ENCODE data around the gene GZMB. TPM values are rescaled to one million over a fixed set of nuclear protein-coding genes. Genes with fewer than 3 reads are reported as not detected.

GZMB gene
- total RNA-seq, 1 experiment from 2014 or later = not detected

GRCh38 chr14:24607635-24608514 is 26.1 kb downstream of the GZMB start:
- no CpG with 5 or more reads among the region's 8 CpGs for WGBS (ENCODE audit: extremely low coverage, insufficient read length, low lambda C conversion rate)
- Mint-ChIP-seq H3K27me3 (ENCODE audit: low read depth) (peaks cover 2% of the 10 kb centered on the region), H3K4me1 (no peaks in the 10 kb centered on the region), H3K27ac (no peak overlapping the region; a peak in 1 of 7 replicates), H3K4me3 (no peak overlapping the region), H3K9me3 (peaks cover 0 to 85% of the 10 kb centered on the region in 2 experiments; a peak in 2 of 5 replicates), H3K36me3 (ENCODE audit: insufficient read depth in 1 of 3, low read depth in 3 of 3) (peaks cover 0 to 46% (median 0%) of the 10 kb centered on the region in 3 experiments; a peak in 2 of 7 replicates)
- no peak overlapping the region for H3K18ac ChIP-seq (ENCODE audit: insufficient read length, low read depth, low read length)
- no peak for DNase-seq
- no peak overlapping the region for H2AK5ac ChIP-seq (ENCODE audit: insufficient read length, low read length)
- no peak overlapping the region for H4K91ac ChIP-seq (ENCODE audit: insufficient read length, low read depth, low read length)
- H2BK20ac ChIP-seq (ENCODE audit: low read depth, low read length, poor library complexity, severe bottlenecking) = no peak overlapping the region
- H3K79me1 ChIP-seq (ENCODE audit: insufficient read depth, low read depth, low read length, poor library complexity, severe bottlenecking) = no peaks in the 10 kb centered on the region
- TF ChIP-seq, protein P1, sequence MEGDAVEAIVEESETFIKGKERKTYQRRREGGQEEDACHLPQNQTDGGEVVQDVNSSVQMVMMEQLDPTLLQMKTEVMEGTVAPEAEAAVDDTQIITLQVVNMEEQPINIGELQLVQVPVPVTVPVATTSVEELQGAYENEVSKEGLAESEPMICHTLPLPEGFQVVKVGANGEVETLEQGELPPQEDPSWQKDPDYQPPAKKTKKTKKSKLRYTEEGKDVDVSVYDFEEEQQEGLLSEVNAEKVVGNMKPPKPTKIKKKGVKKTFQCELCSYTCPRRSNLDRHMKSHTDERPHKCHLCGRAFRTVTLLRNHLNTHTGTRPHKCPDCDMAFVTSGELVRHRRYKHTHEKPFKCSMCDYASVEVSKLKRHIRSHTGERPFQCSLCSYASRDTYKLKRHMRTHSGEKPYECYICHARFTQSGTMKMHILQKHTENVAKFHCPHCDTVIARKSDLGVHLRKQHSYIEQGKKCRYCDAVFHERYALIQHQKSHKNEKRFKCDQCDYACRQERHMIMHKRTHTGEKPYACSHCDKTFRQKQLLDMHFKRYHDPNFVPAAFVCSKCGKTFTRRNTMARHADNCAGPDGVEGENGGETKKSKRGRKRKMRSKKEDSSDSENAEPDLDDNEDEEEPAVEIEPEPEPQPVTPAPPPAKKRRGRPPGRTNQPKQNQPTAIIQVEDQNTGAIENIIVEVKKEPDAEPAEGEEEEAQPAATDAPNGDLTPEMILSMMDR (conservative IDR thresholded peaks at IDR 0.05) = no peak
- no peaks in the 10 kb centered on the region for H4K20me1 ChIP-seq (ENCODE audit: control insufficient read depth, insufficient read depth, insufficient read length)
- no peak overlapping the region for H3K23ac ChIP-seq (ENCODE audit: insufficient read length, low read depth, low read length)
- no peaks in the 10 kb centered on the region for H3K23me2 ChIP-seq (ENCODE audit: insufficient read length, low read depth, low read length, poor library complexity, severe bottlenecking)
- no peak overlapping the region for H3K9ac ChIP-seq (ENCODE audit: extremely low read depth, insufficient read length, low read length)
- no peak overlapping the region for H2AFZ ChIP-seq (ENCODE audit: low read length)
- H3T11ph ChIP-seq (ENCODE audit: low read length) = no peak overlapping the region
- no peaks in the 10 kb centered on the region for H3K79me2 ChIP-seq (ENCODE audit: insufficient read depth, low read length)
- H2BK15ac ChIP-seq (ENCODE audit: low read depth, low read length) = no peak overlapping the region
- no peak overlapping the region for H3K27ac ChIP-seq (ENCODE audit: insufficient read length, low read depth, low read length)
- no peak overlapping the region for H3K4ac ChIP-seq (ENCODE audit: low read depth, low read length)
- H2BK12ac ChIP-seq (ENCODE audit: insufficient read length, low read depth, low read length) = no peak overlapping the region
- H3K56ac ChIP-seq (ENCODE audit: insufficient read length, low read depth, low read length) = no peak overlapping the region
- H3K9me3 ChIP-seq (ENCODE audit: control insufficient read depth, low read depth, low read length) = no peaks in the 10 kb centered on the region
- H3K4me2 ChIP-seq (ENCODE audit: insufficient read depth, insufficient read length, low read length) = no peak overlapping the region
- no peaks in the 10 kb centered on the region for H3K27me3 ChIP-seq (ENCODE audit: insufficient read depth, low read length)
- no peak overlapping the region for H3K14ac ChIP-seq (ENCODE audit: insufficient read depth, low read length)
- H3K4me1 ChIP-seq (ENCODE audit: insufficient read depth, low read length) = no peaks in the 10 kb centered on the region
- no peak overlapping the region for H4K8ac ChIP-seq (replicated peaks; ENCODE audit: insufficient read length, low read depth, low read length)
- H4K5ac ChIP-seq (ENCODE audit: insufficient read length, low read depth, low read length) = no peak overlapping the region
- no peak overlapping the region for H2BK120ac ChIP-seq (ENCODE audit: low read depth, low read length, poor library complexity, severe bottlenecking)
- H2BK5ac ChIP-seq (ENCODE audit: insufficient read length, low read length) = no peak overlapping the region

Data from H9 (cell line).